Endothelial cell of umbilical vein (primary cell): ENCODE data around the gene PGF. TPM values are rescaled to one million over a fixed set of nuclear protein-coding genes. Genes with fewer than 3 reads are reported as not detected.

Experiments used
- BruUV-seq: library from RNA; stranded (reverse); fragments of 400-500 nt; replicated peaks from 2 replicates; lab custom pipeline; 2021; lab: Mats Ljungman, UMichigan
- CTCF ChIA-PET: fragments of 300-600, 350-600 bp; sonication (Branson Sonifier 250); formaldehyde crosslinking; loops from one replicate; lab custom pipeline; 2021; ENCODE audit warnings: antibody characterized with exemption, inconsistent platforms; lab: Charles Lee
- POLR2A ChIA-PET: fragments of 300-600, 350-600 bp; sonication (Branson Sonifier 250); formaldehyde crosslinking; loops from one replicate; lab custom pipeline; 2021; ENCODE audit warnings: antibody characterized with exemption, inconsistent platforms; lab: Charles Lee
- DNase-seq: peaks from one replicate; pipeline ENCODE4 v3.0.0-alpha.2; 2011; ENCODE audit warnings: low read depth, low spot score
- FAIRE-seq: peaks from 2 replicates; lab custom pipeline; 2011; peaks lifted over from hg19 to GRCh38; lab: Jason Lieb, UNC
- H2AFZ ChIP-seq: 2 replicates; pipeline ENCODE4 v1.6.0; 2012; ENCODE audit warnings: low read depth, low read length, control low read depth, inconsistent platforms
- H3K27ac ChIP-seq: 2 replicates; pipeline ENCODE4 v1.5.1; 2011; ENCODE audit warnings: low read depth, mild to moderate bottlenecking, control low read depth, low read length, moderate library complexity; ENCODE audit not compliant: insufficient read depth
- H3K27me3 ChIP-seq, 2 experiments: 2 replicates each; pipeline versions ENCODE4 v1.6.0 to v1.6.1; 2011; ENCODE audit warnings: low read length in 2 of 2, mixed read lengths in 1 of 2; ENCODE audit not compliant: control insufficient read depth in 2 of 2, insufficient read depth in 2 of 2
- H3K36me3 ChIP-seq, 2 experiments: 2 replicates in 1 of 2; 3 replicates in 1 of 2; pipeline ENCODE4 v1.5.1; 2011; ENCODE audit warnings: low read length in 2 of 2, mild to moderate bottlenecking in 1 of 2, moderate library complexity in 1 of 2; ENCODE audit not compliant: control insufficient read depth in 2 of 2, insufficient read depth in 2 of 2; ENCODE audit errors: extremely low read depth in 1 of 2
- H3K4me1 ChIP-seq: 3 replicates; pipeline ENCODE4 v1.5.1; 2011; ENCODE audit warnings: mild to moderate bottlenecking, low read length; ENCODE audit not compliant: control insufficient read depth, insufficient read depth; ENCODE audit errors: extremely low read depth
- H3K4me2 ChIP-seq: 2 replicates; pipeline ENCODE4 v1.6.1; 2011; ENCODE audit warnings: low read length, control low read depth, mixed read lengths; ENCODE audit not compliant: insufficient read depth
- H3K4me3 ChIP-seq, 3 experiments: fragments of 200-600 bp in 1 of 3; sonication (generic), shearing (Covaris generic) in 1 of 3; replicated peaks in 1 of 3; 2 replicates each; pipeline ENCODE4 v1.5.1; 2011 to 2016; ENCODE audit warnings: control low read depth in 3 of 3, low read length in 3 of 3, mild to moderate bottlenecking in 2 of 3, inconsistent platforms in 1 of 3, low read depth in 1 of 3, moderate library complexity in 1 of 3; ENCODE audit not compliant: insufficient read depth in 1 of 3
- H3K79me2 ChIP-seq: 2 replicates; pipeline ENCODE4 v1.6.0; 2012; ENCODE audit warnings: low read length, inconsistent platforms; ENCODE audit not compliant: control insufficient read depth, insufficient read depth
- H3K9ac ChIP-seq: replicated peaks from 2 replicates; pipeline ENCODE3; 2011; ENCODE audit warnings: low read length, control low read depth; ENCODE audit not compliant: insufficient read depth; ENCODE audit errors: extremely low read depth
- H3K9me1 ChIP-seq: replicated peaks from 3 replicates; pipeline ENCODE4 v1.6.0; 2011; ENCODE audit warnings: mild to moderate bottlenecking, low read length; ENCODE audit not compliant: control insufficient read depth, insufficient read depth; ENCODE audit errors: extremely low read depth
- H3K9me3 ChIP-seq: replicated peaks from 2 replicates; pipeline ENCODE4 v1.5.1; 2012; ENCODE audit warnings: low read length, inconsistent platforms; ENCODE audit not compliant: control insufficient read depth, insufficient read depth
- H4K20me1 ChIP-seq: replicated peaks from 2 replicates; pipeline ENCODE3; 2011; ENCODE audit warnings: mild to moderate bottlenecking, low read length; ENCODE audit not compliant: control insufficient read depth, insufficient read depth; ENCODE audit errors: extremely low read depth
- CTCF ChIP-seq, 2 donors: IDR thresholded peaks; 1 replicate in 1 of 2; 2 replicates in 1 of 2; pipeline ENCODE4 v1.5.1; 2011; ENCODE audit warnings: low read length in 2 of 2, mild to moderate bottlenecking in 2 of 2, moderate library complexity in 2 of 2, control low read depth in 1 of 2, inconsistent platforms in 1 of 2, low read depth in 1 of 2; ENCODE audit not compliant: insufficient read depth in 1 of 2; ENCODE audit errors: extremely low read depth in 1 of 2
- EZH2 ChIP-seq: IDR thresholded peaks from 2 replicates; pipeline ENCODE4 v1.6.1; 2012; ENCODE audit warnings: borderline replicate concordance, low read depth, mild to moderate bottlenecking, moderate library complexity, low read length, inconsistent platforms; ENCODE audit not compliant: severe bottlenecking
- FOS ChIP-seq: IDR thresholded peaks from 2 replicates; pipeline ENCODE4 v1.6.1; 2011; ENCODE audit warnings: mild to moderate bottlenecking, low read length, moderate library complexity, borderline replicate concordance; ENCODE audit not compliant: insufficient read depth
- GATA2 ChIP-seq: IDR thresholded peaks from 2 replicates; pipeline ENCODE4 v1.7.0; 2011; ENCODE audit warnings: low read depth, mild to moderate bottlenecking, moderate library complexity, mixed read lengths, low read length; ENCODE audit not compliant: insufficient read length, insufficient read depth
- JUN ChIP-seq: IDR thresholded peaks from 2 replicates; pipeline ENCODE4 v1.6.1; 2011; ENCODE audit warnings: borderline replicate concordance, low read depth; ENCODE audit not compliant: insufficient read length, insufficient read depth
- MAX ChIP-seq: IDR thresholded peaks from 2 replicates; pipeline ENCODE4 v1.6.1; 2011; ENCODE audit not compliant: insufficient read depth, insufficient read length
- MYC ChIP-seq: IDR thresholded peaks from one replicate; pipeline ENCODE4 v1.6.1; 2011; ENCODE audit warnings: mild to moderate bottlenecking, low read depth, low read length
- POLR2A ChIP-seq: IDR thresholded peaks from 2 replicates; pipeline ENCODE4 v1.6.1; 2012; ENCODE audit warnings: low read depth, mild to moderate bottlenecking, control low read depth, low read length
- POLR2AphosphoS5 ChIP-seq: IDR thresholded peaks from 2 replicates; pipeline ENCODE4 v1.6.1; 2012; ENCODE audit warnings: low read depth, mild to moderate bottlenecking, control low read depth, low read length, moderate library complexity; ENCODE audit not compliant: insufficient read depth
- dilution Hi-C: fragments of 300-500 bp; cut with MboI; formaldehyde crosslinking; loops from one replicate; pipeline ENCODE4 v1.15.0; 2019; ENCODE audit warnings: low sequenced_read_pairs; ENCODE audit not compliant: extremely low pct_ligation_motif_present
- intact Hi-C: fragments of 100-400 bp; cut with micrococcal nuclease; formaldehyde crosslinking; loops from one replicate; pipeline ENCODE4 v1.10.0; 2022
- polyA plus RNA-seq, 4 experiments: library from polyadenylated mRNA; depleted of rRNA in 3 of 4; stranded (reverse) in 3 of 4; unstranded in 1 of 4; fragments of >200 nt; gene quantifications; 2 replicates each; pipeline versions ENCODE4 v1.2.1 to v1.2.3, GENCODE V29; 2011 to 2012; ENCODE audit warnings: missing spikeins in 1 of 4
- total RNA-seq: library from RNA; stranded (reverse); gene quantifications from 2 replicates; pipeline ENCODE4 v1.2.3, GENCODE V29; 2021

PGF gene
- total and polyA plus RNA-seq, 2 donors (not counting 3 experiments of a cell fraction or from before 2014, with no cell fraction given), result 89.0 to 206 TPM

GRCh38 chr14:74984236-74985027 is 29.0 kb upstream of the PGF start:
- Histone ChIP-seq H3K36me3 (no peaks in the 10 kb centered on the region), H4K20me1 (no peaks in the 10 kb centered on the region), H3K4me1 (peaks cover 74% of the 10 kb centered on the region), H3K9me1 (no peaks in the 10 kb centered on the region), H3K4me3 (no peak overlapping the region), H3K9ac (no peak overlapping the region), H3K27ac (peak overlapping the region; percentile 66), H2AFZ (no peak overlapping the region), H3K9me3 (no peaks in the 10 kb centered on the region), H3K79me2 (no peaks in the 10 kb centered on the region), H3K4me2 (no peak overlapping the region), H3K27me3 (no peaks in the 10 kb centered on the region)
- ChIA-PET CTCF (interaction anchor here (1.0 kb wide), 1 partner anchor 11 kb away, joined by 3 read pairs; no protein-coding TSS in a partner anchor), POLR2A (interaction anchor here (1.5 kb wide), 1 partner anchor 29 kb away, joined by 6 read pairs; the partner anchor contains the start of gene PGF)
- intact Hi-C loops, result loop anchor here (5.0 kb wide), 1 partner anchor 367 kb away; no protein-coding TSS in a partner anchor
- no TSS peak for BruUV-seq
- FAIRE-seq (no peak), DNase-seq (no peak)
- dilution Hi-C loops, result no loop called here
- TF ChIP-seq GATA2, result no peak
- TF ChIP-seq MAX, result no peak
- TF ChIP-seq CTCF (IDR thresholded peaks at IDR 0.05; ENCODE audit: extremely low read depth in 1 of 2, insufficient read depth in 1 of 2, low read depth in 1 of 2, low read length in 2 of 2), result no peak
- no peak for TF ChIP-seq POLR2A
- TF ChIP-seq POLR2AphosphoS5, result no peak
- TF ChIP-seq JUN, result no peak
- no peak for TF ChIP-seq FOS
- TF ChIP-seq EZH2, result no peak
- no peak for TF ChIP-seq MYC
